ACHN (cell line): Measurements from ENCODE around the gene BNC2.

ENCODE experiments used
- DNase-seq: peaks from one replicate; pipeline ENCODE4 v3.0.0-alpha.2; 2015
- in situ Hi-C: cut with HindIII; loops from 2 replicates; pipeline ENCODE4 v1.10.0; 2017; ENCODE audit warnings: low sequenced_read_pairs, low pct_ligation_motif_present, low pct_unique_long_range_greater_than_20kb

BNC2 gene

DNA sequence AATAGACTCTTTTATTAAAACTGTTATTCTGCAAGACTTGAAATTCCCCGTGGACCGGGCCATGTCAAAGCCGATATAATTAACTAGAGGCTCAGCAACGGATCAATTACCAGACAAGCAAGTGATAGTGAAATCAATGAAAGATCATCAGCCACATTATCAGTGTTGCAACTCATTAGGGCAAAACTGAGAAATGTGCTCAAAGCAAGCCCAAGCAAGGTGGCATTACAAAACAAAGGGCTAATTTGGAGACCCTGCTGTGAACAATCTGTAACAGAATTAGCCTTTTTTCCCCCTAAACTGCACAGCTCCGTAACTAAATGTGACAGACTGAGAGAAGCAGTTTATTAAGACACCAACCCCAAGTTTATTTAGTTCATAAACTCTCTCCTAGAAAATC, 140.3 kb downstream of the BNC2 start:
- DNase-seq = no peak
- in situ Hi-C loops = no loop called here

- no peak for DNase-seq
- in situ Hi-C loops = no loop called here
These were observed 140.8 kb downstream of the BNC2 start for GRCh38 chr9:16729651-16730050.

GRCh38 chr9:16728137-16728508, 142.3 kb downstream of the BNC2 start:
- DNase-seq = no peak
- in situ Hi-C loops = no loop called here

DNA sequence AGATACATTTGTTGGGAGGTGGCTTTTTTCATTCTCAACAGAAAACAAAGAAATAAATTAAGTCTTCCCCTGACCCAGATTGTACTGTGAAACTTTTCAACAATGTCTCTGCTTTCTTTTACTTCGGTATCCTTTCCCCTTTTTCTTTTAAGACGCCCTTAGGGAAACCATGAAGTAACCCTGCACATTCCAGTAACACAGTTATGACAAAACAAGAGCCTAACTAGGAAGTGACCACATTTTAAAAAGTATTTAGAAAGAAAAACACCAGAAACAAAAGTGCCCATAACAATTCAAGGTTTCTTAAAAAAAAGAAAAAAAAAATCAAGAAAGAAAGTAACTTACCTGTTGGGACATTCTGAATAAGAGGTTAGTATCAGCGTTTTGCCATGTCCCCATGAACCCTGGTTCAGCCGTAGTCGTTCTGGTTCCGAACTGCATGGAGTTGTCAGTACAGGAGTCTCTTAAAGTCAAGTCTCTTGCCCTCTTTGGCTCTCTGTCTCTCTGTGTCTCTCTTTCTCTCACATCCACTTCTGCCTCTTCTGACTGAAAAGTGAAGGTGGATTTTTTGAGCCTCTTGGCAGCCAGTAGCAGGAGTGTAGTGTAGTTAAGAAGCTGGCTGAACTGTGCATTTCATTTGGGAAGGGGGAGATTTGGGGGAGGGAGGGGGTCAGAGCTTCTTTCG, 142.9 kb downstream of the BNC2 start:
- in situ Hi-C loops = no loop called here
- no peak for DNase-seq

GRCh38 chr9:16726718-16727451, 143.6 kb downstream of the BNC2 start:
- in situ Hi-C loops = no loop called here
- DNase-seq = peak; percentile 77

GRCh38 chr9:16726029-16726428, 144.4 kb downstream of the BNC2 start:
- DNase-seq = peak; percentile 45
- in situ Hi-C loops = no loop called here

DNA sequence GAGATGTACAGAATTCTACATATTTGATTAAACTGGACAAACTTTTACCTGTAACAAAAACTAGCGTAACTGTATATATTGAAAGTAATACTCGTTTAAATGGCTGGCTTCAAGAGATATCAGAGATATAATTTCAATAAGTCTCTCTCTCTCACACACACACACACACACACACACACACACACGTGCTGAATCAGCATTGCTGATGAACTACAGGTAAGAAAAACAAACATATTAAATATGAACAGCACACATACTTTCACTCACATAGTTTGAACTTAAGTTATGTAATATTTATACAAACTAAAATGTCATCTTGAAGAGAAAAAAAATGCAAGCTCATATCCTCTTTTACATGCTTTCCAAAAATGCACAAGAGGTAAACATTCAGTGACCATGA, 145.4 kb downstream of the BNC2 start:
- in situ Hi-C loops = no loop called here
- no peak for DNase-seq

GRCh38 chr9:16721972-16722371, 148.5 kb downstream of the BNC2 start:
- DNase-seq = peak; percentile 74
- in situ Hi-C loops = no loop called here

- in situ Hi-C loops = no loop called here
- DNase-seq = no peak
These were observed 150.1 kb downstream of the BNC2 start for GRCh38 chr9:16720386-16720785.

- DNase-seq = no peak
- in situ Hi-C loops = no loop called here
These were observed 150.5 kb downstream of the BNC2 start for GRCh38 chr9:16719921-16720320.

DNA sequence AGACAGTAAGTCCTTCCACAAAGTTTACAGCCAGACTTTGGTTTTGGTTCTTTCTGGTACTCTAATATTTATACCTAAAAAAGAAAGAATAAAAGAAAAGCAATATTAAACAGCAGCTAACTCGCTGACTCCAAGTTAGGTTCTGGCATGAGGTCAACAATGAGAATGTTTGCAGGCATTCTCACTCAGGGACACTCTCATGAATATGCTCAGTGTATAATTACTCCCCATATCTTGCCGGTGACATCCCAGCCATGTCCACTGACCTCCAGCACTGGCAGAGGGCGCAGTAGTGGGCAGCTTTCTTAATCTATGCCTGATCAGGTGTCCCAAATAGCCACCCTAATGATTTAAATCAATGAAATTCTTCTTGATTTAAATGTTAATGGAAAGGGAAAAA, 151.5 kb downstream of the BNC2 start:
- no peak for DNase-seq
- in situ Hi-C loops = no loop called here

DNA sequence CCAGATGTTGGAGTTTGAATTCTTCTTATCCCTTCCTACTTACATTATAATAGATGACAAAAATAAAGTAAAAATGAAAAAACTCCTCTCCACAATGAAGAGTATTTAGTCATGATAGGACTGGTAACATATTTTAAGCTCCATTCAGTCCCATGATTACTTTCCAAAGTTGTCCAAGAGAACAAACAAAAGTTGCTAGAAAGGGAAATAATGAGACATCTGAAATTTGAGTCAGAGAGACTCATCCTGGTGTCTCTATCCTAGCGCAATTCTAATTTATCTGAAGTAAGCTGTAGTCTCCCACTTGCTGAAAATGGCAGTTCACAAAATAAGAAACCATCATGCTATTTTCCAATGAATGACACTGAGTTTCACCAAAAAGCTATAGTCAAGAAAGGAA, 152.2 kb downstream of the BNC2 start:
- no peak for DNase-seq

DNA sequence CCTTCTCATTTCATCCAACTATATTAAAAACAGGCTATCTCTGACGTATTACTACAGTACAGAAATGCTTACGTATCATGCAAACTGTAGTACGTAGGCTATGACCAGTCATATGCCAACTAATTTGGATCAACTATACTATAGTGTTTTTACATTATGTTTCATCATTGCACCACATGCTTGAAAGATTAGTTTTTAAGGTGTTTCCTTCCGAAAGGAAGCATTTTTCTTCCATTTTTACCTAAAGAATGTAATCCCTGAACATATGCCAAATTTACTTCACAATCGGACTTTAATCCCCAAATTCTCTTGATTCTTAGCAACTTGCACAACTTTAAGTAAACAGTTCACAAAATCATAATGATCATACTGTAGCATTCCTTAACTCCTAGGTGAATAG, 153.9 kb downstream of the BNC2 start:
- in situ Hi-C loops = no loop called here
- DNase-seq = no peak

More for the DNA sequence above, 152.2 kb downstream of the BNC2 start:
- in situ Hi-C loops = no loop called here

GRCh38 chr9:16715404-16715803, 155.1 kb downstream of the BNC2 start:
- DNase-seq = no peak
- in situ Hi-C loops = no loop called here

DNA sequence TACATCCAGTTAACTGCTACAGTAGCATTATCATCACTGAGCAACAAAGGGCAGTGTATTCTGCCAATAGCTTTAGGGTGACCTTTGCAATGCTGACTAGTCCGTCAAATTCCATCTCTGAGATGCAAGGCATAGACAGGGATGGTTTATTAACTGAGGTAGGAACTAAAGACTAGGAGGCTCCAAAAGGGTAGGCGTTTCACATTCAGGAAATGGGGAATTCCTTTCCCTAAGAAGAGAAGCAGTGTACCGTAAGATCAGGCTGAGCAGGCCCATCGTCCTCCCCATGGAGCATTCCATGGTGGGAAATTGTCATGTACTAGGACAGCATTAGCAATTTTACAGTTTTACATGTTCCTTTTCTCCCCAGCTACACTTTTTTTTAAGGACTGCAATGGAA, 157.7 kb downstream of the BNC2 start:
- in situ Hi-C loops = no loop called here
- peak; percentile 54 for DNase-seq

DNA sequence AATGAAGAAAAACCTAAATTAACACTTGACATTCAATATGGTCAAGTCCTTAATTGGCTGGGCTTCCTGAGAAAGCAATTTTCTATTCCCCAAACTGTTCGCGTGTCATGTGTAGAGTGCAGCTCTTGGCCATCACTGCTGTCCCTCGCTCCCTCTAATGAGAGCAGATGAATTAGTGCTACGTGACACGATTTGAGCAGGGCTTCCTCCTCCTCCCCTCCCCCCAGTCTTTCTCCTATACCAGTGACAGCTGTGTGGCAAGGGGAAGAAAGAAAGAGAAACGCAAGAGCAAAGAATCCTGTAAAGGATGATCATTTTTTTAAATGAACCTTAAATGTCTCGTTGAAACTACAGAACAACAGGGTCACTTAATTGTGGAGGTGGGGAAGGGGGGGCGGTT, 159.6 kb downstream of the BNC2 start:
- DNase-seq = no peak
- in situ Hi-C loops = no loop called here

DNA sequence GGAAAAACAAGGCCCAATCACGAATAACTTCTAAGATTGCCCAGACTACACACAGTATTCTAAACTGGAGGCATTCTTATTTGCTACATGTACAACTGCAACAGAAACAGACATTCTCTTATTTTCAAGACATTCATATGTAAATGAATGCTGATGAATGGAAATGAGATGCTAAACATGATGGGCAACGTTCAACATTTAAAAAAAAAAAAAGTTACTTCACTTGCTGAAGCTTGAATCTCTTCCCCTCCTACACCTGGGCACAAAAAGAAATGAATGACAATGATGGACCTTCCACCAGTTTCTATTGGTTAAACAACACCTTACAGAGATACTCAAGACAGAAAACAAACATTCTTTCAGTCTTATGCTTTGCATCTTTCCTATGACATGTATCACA, 160.5 kb downstream of the BNC2 start:
- DNase-seq = no peak
- in situ Hi-C loops = no loop called here

GRCh38 chr9:16708656-16709435, 161.6 kb downstream of the BNC2 start:
- in situ Hi-C loops = no loop called here
- DNase-seq = no peak

DNA sequence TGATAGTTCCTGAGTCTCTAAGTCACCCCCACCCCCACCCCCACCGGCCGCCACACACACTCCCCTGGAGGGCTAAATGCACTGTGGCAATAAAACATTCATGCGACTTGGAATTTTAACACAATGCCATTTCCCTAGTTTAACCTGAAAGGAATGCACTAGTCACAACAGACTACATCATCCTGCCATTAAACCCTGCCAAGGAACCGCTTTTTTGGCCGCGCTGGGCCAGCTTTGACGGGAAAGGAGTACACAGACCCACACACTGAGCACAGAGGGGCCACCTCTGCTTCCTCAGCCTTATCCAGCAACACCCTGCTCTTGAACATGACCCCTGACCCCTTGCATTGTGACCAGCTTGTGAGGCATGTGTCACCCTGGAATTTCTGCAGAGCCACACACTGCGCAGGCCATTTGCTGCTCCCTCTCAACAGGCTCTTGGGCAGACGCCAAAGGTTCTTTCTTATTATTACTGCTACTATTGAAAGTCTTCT, 165.3 kb downstream of the BNC2 start:
- in situ Hi-C loops = no loop called here
- peak; percentile 95 for DNase-seq
